RWPE1 (cell line): ENCODE measurements around the gene RPS6KC1.

Source experiments
- CTCF ChIA-PET: fragments of 350-600 bp; sonication (Branson Sonifier 250); formaldehyde crosslinking; extraction: SDS; loops from one replicate; lab custom pipeline; 2021; lab: Yijun Ruan, JAX
- POLR2A ChIA-PET: fragments of 400-600 bp; formaldehyde crosslinking; extraction: SDS; loops from one replicate; lab custom pipeline; 2020; ENCODE audit warnings: antibody characterized with exemption; ENCODE audit not compliant: low non-redundant PET; lab: Yijun Ruan, JAX
- DNase-seq: peaks from one replicate; pipeline ENCODE4 v3.0.0; 2012; ENCODE audit warnings: low spot score
- H3K27ac ChIP-seq: fragments of 450-650 bp; 2 replicates; pipeline ENCODE4 v1.5.1; 2017
- TF ChIP-seq, protein P1 (sequence below): fragments of 450-650 bp; conservative IDR thresholded peaks from 2 replicates; pipeline ENCODE4 v1.5.1; 2017; ENCODE audit warnings: low read depth, mild to moderate bottlenecking

RPS6KC1 gene

DNA sequence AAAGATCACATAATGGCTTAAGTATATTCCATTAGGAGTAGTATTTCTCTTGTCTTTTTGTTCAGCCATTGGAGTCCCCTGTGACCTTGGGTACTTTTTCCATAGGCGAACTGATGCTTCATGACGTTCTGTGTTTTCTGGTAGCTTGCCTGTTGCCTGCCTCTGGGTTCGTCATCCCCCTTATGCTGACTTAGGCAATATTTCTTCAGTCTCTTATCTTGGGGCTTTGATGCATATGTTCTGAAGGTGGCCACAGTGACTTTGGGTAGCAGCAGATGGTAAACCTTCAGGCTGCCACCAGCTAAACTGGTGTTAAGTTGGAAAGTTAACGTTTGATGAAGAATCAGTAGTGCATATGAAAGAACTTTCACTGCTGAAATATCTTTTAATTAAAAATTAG lies 170.2 kb downstream of the RPS6KC1 start:
- TF ChIP-seq, protein P1, sequence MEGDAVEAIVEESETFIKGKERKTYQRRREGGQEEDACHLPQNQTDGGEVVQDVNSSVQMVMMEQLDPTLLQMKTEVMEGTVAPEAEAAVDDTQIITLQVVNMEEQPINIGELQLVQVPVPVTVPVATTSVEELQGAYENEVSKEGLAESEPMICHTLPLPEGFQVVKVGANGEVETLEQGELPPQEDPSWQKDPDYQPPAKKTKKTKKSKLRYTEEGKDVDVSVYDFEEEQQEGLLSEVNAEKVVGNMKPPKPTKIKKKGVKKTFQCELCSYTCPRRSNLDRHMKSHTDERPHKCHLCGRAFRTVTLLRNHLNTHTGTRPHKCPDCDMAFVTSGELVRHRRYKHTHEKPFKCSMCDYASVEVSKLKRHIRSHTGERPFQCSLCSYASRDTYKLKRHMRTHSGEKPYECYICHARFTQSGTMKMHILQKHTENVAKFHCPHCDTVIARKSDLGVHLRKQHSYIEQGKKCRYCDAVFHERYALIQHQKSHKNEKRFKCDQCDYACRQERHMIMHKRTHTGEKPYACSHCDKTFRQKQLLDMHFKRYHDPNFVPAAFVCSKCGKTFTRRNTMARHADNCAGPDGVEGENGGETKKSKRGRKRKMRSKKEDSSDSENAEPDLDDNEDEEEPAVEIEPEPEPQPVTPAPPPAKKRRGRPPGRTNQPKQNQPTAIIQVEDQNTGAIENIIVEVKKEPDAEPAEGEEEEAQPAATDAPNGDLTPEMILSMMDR = no peak
- H3K27ac ChIP-seq = no peak overlapping the region
- CTCF ChIA-PET = no interaction called here
- POLR2A ChIA-PET = no interaction called here
- no peak for DNase-seq

- ChIA-PET CTCF (no interaction called here), POLR2A (no interaction called here)
- TF ChIP-seq, protein P1 = no peak
- no peak overlapping the region for H3K27ac ChIP-seq
- DNase-seq = no peak
These were observed 176.4 kb downstream of the RPS6KC1 start for GRCh38 chr1:213227458-213227857.

GRCh38 chr1:213231795-213232231 lies 180.8 kb downstream of the RPS6KC1 start:
- TF ChIP-seq, protein P1 = no peak
- no peak for DNase-seq
- no peak overlapping the region for H3K27ac ChIP-seq
- CTCF ChIA-PET = no interaction called here
- POLR2A ChIA-PET = no interaction called here

DNA sequence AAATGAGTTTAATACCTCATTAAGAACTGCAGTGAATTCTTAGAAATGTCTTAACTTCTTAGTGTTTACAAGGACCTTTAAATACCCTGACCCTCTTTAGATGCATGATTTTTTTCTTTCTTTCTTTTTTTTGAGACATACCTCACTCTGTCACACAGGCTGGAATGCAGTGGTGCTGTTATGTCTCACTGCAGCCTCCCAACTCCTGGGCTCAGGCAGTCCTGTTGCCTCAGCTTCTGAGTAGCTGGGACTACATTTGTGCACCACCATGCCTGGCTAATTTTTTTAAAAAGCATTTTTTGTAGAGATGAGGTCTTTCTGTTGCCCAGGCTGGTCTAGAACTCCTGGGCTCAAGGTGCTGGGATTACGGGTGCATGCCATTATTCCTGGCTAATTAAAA lies 191.8 kb downstream of the RPS6KC1 start:
- TF ChIP-seq, protein P1 = no peak
- H3K27ac ChIP-seq = no peak overlapping the region
- no peak for DNase-seq
- ChIA-PET CTCF (interaction anchor here (0.7 kb wide), 1 partner anchor 312 kb away, joined by 4 read pairs; no protein-coding TSS in a partner anchor), POLR2A (no interaction called here)

DNA sequence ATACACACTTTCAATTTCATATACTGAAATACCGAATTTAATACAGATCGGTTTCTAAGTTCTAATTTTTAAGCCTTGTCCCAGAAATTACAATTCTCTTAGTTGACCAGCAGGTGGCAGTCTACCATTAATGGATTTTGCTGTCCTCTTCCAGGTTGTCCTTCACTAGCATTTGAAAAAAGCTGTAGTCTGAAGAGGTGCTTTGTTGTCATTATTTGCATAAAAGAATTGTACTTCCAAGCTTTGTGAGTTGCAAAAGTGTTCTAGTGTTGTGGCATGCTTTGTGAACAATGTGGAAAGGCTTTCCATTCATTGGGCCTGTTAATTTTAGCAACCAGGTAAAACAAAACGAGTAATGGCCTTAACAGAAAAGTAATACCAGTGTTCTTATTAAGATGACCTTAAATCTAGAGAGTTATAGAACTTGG lies 193.6 kb downstream of the RPS6KC1 start:
- POLR2A ChIA-PET = no interaction called here
- no peak overlapping the region for H3K27ac ChIP-seq
- CTCF ChIA-PET = interaction anchor here (0.6 to 0.8 kb wide), 4 partner anchors 49 to 878 kb away, joined by 3 read pairs; no protein-coding TSS in a partner anchor
- TF ChIP-seq, protein P1 = peak; percentile 79
- peak; percentile 34 for DNase-seq

DNA sequence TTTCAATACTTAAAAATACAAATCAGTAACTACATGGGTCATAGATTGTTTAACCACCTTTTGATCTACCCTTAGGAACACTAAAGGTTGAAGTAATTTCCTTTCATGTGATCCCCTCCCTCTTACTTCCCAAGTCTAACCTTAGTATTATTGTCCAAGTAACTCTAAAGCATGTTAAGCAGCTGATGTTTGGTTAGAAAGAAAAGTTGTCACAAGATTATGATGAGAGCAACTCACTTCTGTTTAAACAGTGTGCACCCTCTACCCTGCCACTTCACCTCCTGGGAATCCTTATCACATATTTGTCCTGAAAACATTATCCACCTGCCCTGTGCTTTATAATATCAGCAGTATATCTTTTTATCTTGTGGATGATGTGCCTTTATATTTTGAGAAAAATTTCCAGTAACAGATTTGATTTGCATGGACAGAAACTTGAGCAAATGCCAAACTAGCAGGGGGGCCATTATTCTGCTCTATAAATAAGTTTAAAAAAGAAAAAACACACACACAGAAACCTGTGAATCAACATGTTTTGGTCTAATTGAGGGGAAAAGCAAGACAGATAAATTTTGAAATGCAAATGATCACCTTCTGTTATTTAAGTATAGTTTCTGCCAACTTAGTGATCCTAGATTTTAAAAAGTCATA lies 194.3 kb downstream of the RPS6KC1 start:
- POLR2A ChIA-PET = no interaction called here
- CTCF ChIA-PET = interaction anchor here (0.6 to 0.8 kb wide), 4 partner anchors 49 to 878 kb away, joined by 3 read pairs; no protein-coding TSS in a partner anchor

More for the DNA sequence above, 194.3 kb downstream of the RPS6KC1 start:
- H3K27ac ChIP-seq = no peak overlapping the region
- DNase-seq = no peak
- TF ChIP-seq, protein P1 = no peak
